Hematopoietic multipotent progenitor cell treated with erythropoietin and hydrocortisone succinate and interleukin-3 and kit ligand, for 8 days (in vitro differentiated cells): Measurements from ENCODE around the gene SHC4.

Experiments
- DNase-seq: peaks from one replicate; pipeline ENCODE4 v3.0.0-alpha.2; 2015

Gene SHC4

GRCh38 chr15:48834756-48835155 lies 129.0 kb downstream of the SHC4 start:
- DNase-seq: no peak

GRCh38 chr15:48833526-48834239 lies 130.0 kb downstream of the SHC4 start:
- no peak for DNase-seq

- DNase-seq: no peak
Measured at GRCh38 chr15:48832648-48833047, 131.1 kb downstream of the SHC4 start.

GRCh38 chr15:48828906-48829305 lies 134.8 kb downstream of the SHC4 start:
- no peak for DNase-seq

GRCh38 chr15:48828471-48828870 lies 135.2 kb downstream of the SHC4 start:
- DNase-seq: no peak

- DNase-seq: no peak
Measured at GRCh38 chr15:48825075-48825474, 138.6 kb downstream of the SHC4 start.

- DNase-seq: no peak
Measured at GRCh38 chr15:48823706-48824105, 140.0 kb downstream of the SHC4 start.

- DNase-seq: no peak
Measured at GRCh38 chr15:48823237-48823636, 140.5 kb downstream of the SHC4 start.

- DNase-seq: no peak
Measured at GRCh38 chr15:48814286-48814685, 149.4 kb downstream of the SHC4 start.

GRCh38 chr15:48811325-48811958 lies 152.3 kb downstream of the SHC4 start:
- peak; percentile 52 for DNase-seq

- peak; percentile 100 for DNase-seq
Measured at GRCh38 chr15:48810414-48811324, 153.1 kb downstream of the SHC4 start, which contains the start of gene CEP152. Gene CEP152 (minus strand): TSS chr15:48811069. CDS start chr15:48805649, 5,420 bp downstream.

- DNase-seq: no peak
Measured at GRCh38 chr15:48806151-48806550, 157.6 kb downstream of the SHC4 start.

GRCh38 chr15:48805591-48805990 lies 158.1 kb downstream of the SHC4 start:
- no peak for DNase-seq

- DNase-seq: no peak
Measured at GRCh38 chr15:48803877-48804276, 159.8 kb downstream of the SHC4 start.

- DNase-seq: no peak
Measured at GRCh38 chr15:48802867-48803266, 160.9 kb downstream of the SHC4 start.

GRCh38 chr15:48802257-48802656 lies 161.5 kb downstream of the SHC4 start:
- DNase-seq: no peak

GRCh38 chr15:48800811-48801455 lies 162.8 kb downstream of the SHC4 start:
- DNase-seq: peak; percentile 77

- no peak for DNase-seq
Measured at GRCh38 chr15:48800245-48800644, 163.5 kb downstream of the SHC4 start.

- DNase-seq: peak; percentile 30
Measured at GRCh38 chr15:48798319-48798718, 165.4 kb downstream of the SHC4 start.

GRCh38 chr15:48796930-48797329 lies 166.8 kb downstream of the SHC4 start:
- DNase-seq: no peak

GRCh38 chr15:48796521-48796920 lies 167.2 kb downstream of the SHC4 start:
- DNase-seq: peak; percentile 21

GRCh38 chr15:48795901-48796300 lies 167.8 kb downstream of the SHC4 start:
- DNase-seq: peak; percentile 93

- DNase-seq: peak; percentile 29
Measured at GRCh38 chr15:48794697-48795134, 169.0 kb downstream of the SHC4 start.
